Ishikawa (cell line): ENCODE measurements around the gene ATG7.

Experiments
- CEBPB ChIP-seq: IDR thresholded peaks from 2 replicates; pipeline ENCODE4 v1.6.1; 2012
- EGR1 ChIP-seq: IDR thresholded peaks from 2 replicates; pipeline ENCODE4 v1.6.1; 2012
- EP300 ChIP-seq: IDR thresholded peaks from 2 replicates; pipeline ENCODE4 v1.6.1; 2012; ENCODE audit warnings: borderline replicate concordance
- FOXM1 ChIP-seq: IDR thresholded peaks from 2 replicates; pipeline ENCODE4 v1.6.1; 2012; ENCODE audit warnings: low read depth, borderline replicate concordance
- NFIC ChIP-seq: IDR thresholded peaks from 2 replicates; pipeline ENCODE4 v1.6.1; 2012
- RAD21 ChIP-seq: IDR thresholded peaks from 2 replicates; pipeline ENCODE4 v1.6.1; 2012; ENCODE audit warnings: low read depth
- TAF1 ChIP-seq: IDR thresholded peaks from 2 replicates; pipeline ENCODE4 v1.6.1; 2012; ENCODE audit warnings: low read depth, mild to moderate bottlenecking
- TCF12 ChIP-seq: IDR thresholded peaks from 2 replicates; pipeline ENCODE4 v1.6.1; 2012; ENCODE audit warnings: low read depth
- ZBTB7A ChIP-seq: IDR thresholded peaks from 2 replicates; pipeline ENCODE4 v1.6.1; 2012; ENCODE audit warnings: low read depth
- TF ChIP-seq, protein P1 (sequence below): IDR thresholded peaks from 2 replicates; pipeline ENCODE4 v1.6.1; 2012; ENCODE audit warnings: low read depth, mild to moderate bottlenecking
- TF ChIP-seq, protein P2 (sequence below): IDR thresholded peaks from 2 replicates; pipeline ENCODE4 v1.6.1; 2012
- TF ChIP-seq, protein P3 (sequence below): IDR thresholded peaks from 2 replicates; pipeline ENCODE4 v1.6.1; 2012

DNA sequence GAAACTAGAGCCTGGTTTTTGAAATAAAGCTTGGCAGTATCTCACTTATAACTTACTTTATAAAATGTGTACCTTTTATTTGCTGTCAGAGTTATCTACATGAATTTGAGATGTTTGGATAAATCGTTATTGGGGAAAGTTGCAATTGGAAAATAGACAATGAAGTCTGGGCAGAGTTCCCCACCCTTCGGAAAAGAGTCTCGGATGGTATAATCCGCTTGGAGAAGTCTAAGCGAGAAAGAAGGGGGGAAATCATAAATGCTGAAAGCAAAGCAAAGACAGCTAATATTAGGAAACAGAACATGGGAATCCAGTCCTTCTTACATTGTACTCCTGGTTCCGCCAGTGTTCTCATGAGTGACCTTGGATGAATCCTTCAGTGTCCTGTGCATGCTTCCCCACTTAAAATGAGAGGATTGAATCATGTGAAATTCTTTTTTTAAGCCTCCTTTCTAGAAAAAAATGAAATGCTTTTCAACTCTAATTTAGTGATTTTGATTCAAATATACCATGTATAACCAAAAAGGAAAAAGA lies 162.4 kb downstream of the ATG7 start:
- TF ChIP-seq TAF1 (no peak), ZBTB7A (no peak), RAD21 (no peak), FOXM1 (no peak), NFIC (no peak), EP300 (no peak), EGR1 (no peak), TCF12 (no peak), CEBPB (no peak)
- TF ChIP-seq, protein P1, sequence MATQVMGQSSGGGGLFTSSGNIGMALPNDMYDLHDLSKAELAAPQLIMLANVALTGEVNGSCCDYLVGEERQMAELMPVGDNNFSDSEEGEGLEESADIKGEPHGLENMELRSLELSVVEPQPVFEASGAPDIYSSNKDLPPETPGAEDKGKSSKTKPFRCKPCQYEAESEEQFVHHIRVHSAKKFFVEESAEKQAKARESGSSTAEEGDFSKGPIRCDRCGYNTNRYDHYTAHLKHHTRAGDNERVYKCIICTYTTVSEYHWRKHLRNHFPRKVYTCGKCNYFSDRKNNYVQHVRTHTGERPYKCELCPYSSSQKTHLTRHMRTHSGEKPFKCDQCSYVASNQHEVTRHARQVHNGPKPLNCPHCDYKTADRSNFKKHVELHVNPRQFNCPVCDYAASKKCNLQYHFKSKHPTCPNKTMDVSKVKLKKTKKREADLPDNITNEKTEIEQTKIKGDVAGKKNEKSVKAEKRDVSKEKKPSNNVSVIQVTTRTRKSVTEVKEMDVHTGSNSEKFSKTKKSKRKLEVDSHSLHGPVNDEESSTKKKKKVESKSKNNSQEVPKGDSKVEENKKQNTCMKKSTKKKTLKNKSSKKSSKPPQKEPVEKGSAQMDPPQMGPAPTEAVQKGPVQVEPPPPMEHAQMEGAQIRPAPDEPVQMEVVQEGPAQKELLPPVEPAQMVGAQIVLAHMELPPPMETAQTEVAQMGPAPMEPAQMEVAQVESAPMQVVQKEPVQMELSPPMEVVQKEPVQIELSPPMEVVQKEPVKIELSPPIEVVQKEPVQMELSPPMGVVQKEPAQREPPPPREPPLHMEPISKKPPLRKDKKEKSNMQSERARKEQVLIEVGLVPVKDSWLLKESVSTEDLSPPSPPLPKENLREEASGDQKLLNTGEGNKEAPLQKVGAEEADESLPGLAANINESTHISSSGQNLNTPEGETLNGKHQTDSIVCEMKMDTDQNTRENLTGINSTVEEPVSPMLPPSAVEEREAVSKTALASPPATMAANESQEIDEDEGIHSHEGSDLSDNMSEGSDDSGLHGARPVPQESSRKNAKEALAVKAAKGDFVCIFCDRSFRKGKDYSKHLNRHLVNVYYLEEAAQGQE: no peak
- TF ChIP-seq, protein P2, sequence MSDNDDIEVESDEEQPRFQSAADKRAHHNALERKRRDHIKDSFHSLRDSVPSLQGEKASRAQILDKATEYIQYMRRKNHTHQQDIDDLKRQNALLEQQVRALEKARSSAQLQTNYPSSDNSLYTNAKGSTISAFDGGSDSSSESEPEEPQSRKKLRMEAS: no peak
- TF ChIP-seq, protein P3, sequence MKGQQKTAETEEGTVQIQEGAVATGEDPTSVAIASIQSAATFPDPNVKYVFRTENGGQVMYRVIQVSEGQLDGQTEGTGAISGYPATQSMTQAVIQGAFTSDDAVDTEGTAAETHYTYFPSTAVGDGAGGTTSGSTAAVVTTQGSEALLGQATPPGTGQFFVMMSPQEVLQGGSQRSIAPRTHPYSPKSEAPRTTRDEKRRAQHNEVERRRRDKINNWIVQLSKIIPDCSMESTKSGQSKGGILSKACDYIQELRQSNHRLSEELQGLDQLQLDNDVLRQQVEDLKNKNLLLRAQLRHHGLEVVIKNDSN: no peak
